Activated T-helper 17 cell treated with anti-CD3 and anti-CD28 coated beads, Interleukin-2, amount 50 U/mL, for 72 hours (primary cell): ENCODE results near the gene ADAMTS6. TPM values are rescaled to one million over a fixed set of nuclear protein-coding genes. Genes with fewer than 3 reads are reported as not detected.

Source experiments
- ATAC-seq: fragments of 150-1000 bp; cut with Tn5 transposase; replicated peaks from 2 replicates; pipeline ENCODE4 v1.10.0; 2021; ENCODE audit warnings: mild to moderate bottlenecking, moderate library complexity
- H3K27ac Mint-ChIP-seq: one replicate; pipeline ENCODE4 v1.8.0; 2022; ENCODE audit warnings: mixed read lengths
- H3K27me3 Mint-ChIP-seq: one replicate; pipeline ENCODE4 v1.8.0; 2022; ENCODE audit warnings: mixed read lengths
- H3K36me3 Mint-ChIP-seq: one replicate; pipeline ENCODE4 v1.8.0; 2022; ENCODE audit warnings: low read depth, mild to moderate bottlenecking, mixed read lengths
- H3K4me1 Mint-ChIP-seq: one replicate; pipeline ENCODE4 v1.8.0; 2022; ENCODE audit warnings: mixed read lengths
- H3K4me3 Mint-ChIP-seq: one replicate; pipeline ENCODE4 v1.8.0; 2022; ENCODE audit warnings: mild to moderate bottlenecking, mixed read lengths
- H3K9me3 Mint-ChIP-seq: one replicate; pipeline ENCODE4 v1.8.0; 2022; ENCODE audit warnings: mixed read lengths
- total RNA-seq, 2 donors: library from RNA; stranded (reverse); gene quantifications; one replicate each; pipeline ENCODE4 v1.2.3, GENCODE V29; 2022

ADAMTS6 gene
- total RNA-seq, 2 donors from 2014 or later, result 1.2 to 1.4 TPM

- Mint-ChIP-seq H3K27me3 (no peaks in the 10 kb centered on the region), H3K27ac (no peak overlapping the region), H3K4me1 (no peaks in the 10 kb centered on the region), H3K9me3 (no peaks in the 10 kb centered on the region), H3K36me3 (no peaks in the 10 kb centered on the region), H3K4me3 (no peak overlapping the region)
- ATAC-seq, result no peak
These were observed 354.4 kb downstream of the ADAMTS6 start for GRCh38 chr5:65127161-65127901.

- Mint-ChIP-seq H3K9me3 (no peaks in the 10 kb centered on the region), H3K4me1 (no peaks in the 10 kb centered on the region), H3K36me3 (no peaks in the 10 kb centered on the region), H3K27ac (no peak overlapping the region), H3K27me3 (no peaks in the 10 kb centered on the region), H3K4me3 (no peak overlapping the region)
- ATAC-seq, result no peak
These were observed 355.1 kb downstream of the ADAMTS6 start for GRCh38 chr5:65126542-65127069.

GRCh38 chr5:65125591-65126541, 355.9 kb downstream of the ADAMTS6 start:
- Mint-ChIP-seq H3K9me3 (no peaks in the 10 kb centered on the region), H3K27me3 (no peaks in the 10 kb centered on the region), H3K36me3 (no peaks in the 10 kb centered on the region), H3K27ac (no peak overlapping the region), H3K4me3 (no peak overlapping the region), H3K4me1 (no peaks in the 10 kb centered on the region)
- no peak for ATAC-seq

- no peaks in the 10 kb centered on the region for H3K4me1 Mint-ChIP-seq
- H3K36me3 Mint-ChIP-seq, result no peaks in the 10 kb centered on the region
- H3K27ac Mint-ChIP-seq, result no peak overlapping the region
- H3K4me3 Mint-ChIP-seq, result no peak overlapping the region
- H3K27me3 Mint-ChIP-seq, result no peaks in the 10 kb centered on the region
- H3K9me3 Mint-ChIP-seq, result peaks cover 4% of the 10 kb centered on the region
- peak; percentile 26 for ATAC-seq
These were observed 359.8 kb downstream of the ADAMTS6 start for GRCh38 chr5:65121880-65122436.

GRCh38 chr5:65120371-65120967, 361.3 kb downstream of the ADAMTS6 start:
- no peak overlapping the region for H3K4me3 Mint-ChIP-seq
- no peaks in the 10 kb centered on the region for H3K36me3 Mint-ChIP-seq
- H3K27me3 Mint-ChIP-seq, result no peaks in the 10 kb centered on the region
- no peaks in the 10 kb centered on the region for H3K4me1 Mint-ChIP-seq
- ATAC-seq, result no peak
- H3K27ac Mint-ChIP-seq, result no peak overlapping the region
- H3K9me3 Mint-ChIP-seq, result peaks cover 4% of the 10 kb centered on the region

GRCh38 chr5:65117525-65117924, 364.2 kb downstream of the ADAMTS6 start:
- Mint-ChIP-seq H3K9me3 (peaks cover 4% of the 10 kb centered on the region), H3K4me1 (no peaks in the 10 kb centered on the region), H3K27me3 (no peaks in the 10 kb centered on the region), H3K4me3 (no peak overlapping the region), H3K27ac (no peak overlapping the region), H3K36me3 (no peaks in the 10 kb centered on the region)
- ATAC-seq, result no peak

GRCh38 chr5:65113771-65114170, 367.9 kb downstream of the ADAMTS6 start:
- ATAC-seq, result no peak
- H3K27ac Mint-ChIP-seq, result no peak overlapping the region
- H3K4me1 Mint-ChIP-seq, result no peaks in the 10 kb centered on the region
- no peak overlapping the region for H3K4me3 Mint-ChIP-seq
- H3K27me3 Mint-ChIP-seq, result peaks cover 10% of the 10 kb centered on the region
- no peaks in the 10 kb centered on the region for H3K9me3 Mint-ChIP-seq
- no peaks in the 10 kb centered on the region for H3K36me3 Mint-ChIP-seq

GRCh38 chr5:65111961-65112658, 369.6 kb downstream of the ADAMTS6 start:
- ATAC-seq, result no peak
- H3K4me3 Mint-ChIP-seq, result no peak overlapping the region

GRCh38 chr5:65108786-65109743, 372.7 kb downstream of the ADAMTS6 start:
- Mint-ChIP-seq H3K27me3 (peaks cover 10% of the 10 kb centered on the region), H3K9me3 (no peaks in the 10 kb centered on the region), H3K4me1 (peaks cover 15% of the 10 kb centered on the region), H3K36me3 (no peaks in the 10 kb centered on the region), H3K27ac (no peak overlapping the region), H3K4me3 (no peak overlapping the region)
- no peak for ATAC-seq

More at GRCh38 chr5:65111961-65112658, 369.6 kb downstream of the ADAMTS6 start:
- no peaks in the 10 kb centered on the region for H3K36me3 Mint-ChIP-seq
- no peaks in the 10 kb centered on the region for H3K9me3 Mint-ChIP-seq
- H3K27me3 Mint-ChIP-seq, result peaks cover 10% of the 10 kb centered on the region
- no peak overlapping the region for H3K27ac Mint-ChIP-seq
- no peaks in the 10 kb centered on the region for H3K4me1 Mint-ChIP-seq

GRCh38 chr5:65105301-65105700, 376.4 kb downstream of the ADAMTS6 start:
- Mint-ChIP-seq H3K4me1 (peaks cover 28% of the 10 kb centered on the region), H3K27ac (no peak overlapping the region), H3K27me3 (peaks cover 1% of the 10 kb centered on the region), H3K9me3 (no peaks in the 10 kb centered on the region), H3K36me3 (no peaks in the 10 kb centered on the region), H3K4me3 (no peak overlapping the region)
- no peak for ATAC-seq

GRCh38 chr5:65104831-65105230, 376.9 kb downstream of the ADAMTS6 start:
- H3K27ac Mint-ChIP-seq, result no peak overlapping the region
- H3K4me3 Mint-ChIP-seq, result no peak overlapping the region
- no peaks in the 10 kb centered on the region for H3K36me3 Mint-ChIP-seq
- H3K9me3 Mint-ChIP-seq, result no peaks in the 10 kb centered on the region
- no peak for ATAC-seq
- no peaks in the 10 kb centered on the region for H3K27me3 Mint-ChIP-seq
- H3K4me1 Mint-ChIP-seq, result peaks cover 28% of the 10 kb centered on the region

GRCh38 chr5:65103756-65104440, 377.8 kb downstream of the ADAMTS6 start:
- no peaks in the 10 kb centered on the region for H3K27me3 Mint-ChIP-seq
- peak overlapping the region; percentile 33 for H3K27ac Mint-ChIP-seq
- ATAC-seq, result no peak
- no peaks in the 10 kb centered on the region for H3K36me3 Mint-ChIP-seq
- H3K4me1 Mint-ChIP-seq, result peaks cover 28% of the 10 kb centered on the region
- peak overlapping the region; percentile 72 for H3K4me3 Mint-ChIP-seq
- no peaks in the 10 kb centered on the region for H3K9me3 Mint-ChIP-seq
